ENCODE measurements around the gene SDHA.
"Not testable (repeated sequence)": the region's sequence is repeated elsewhere in the genome, so short reads cannot be mapped to it uniquely, and the experiment has no call there.

The SDHA gene

GRCh38 chr5:186091-187041 lies 31.8 kb upstream of the SDHA start:
- no peak for DNase-seq

DNA sequence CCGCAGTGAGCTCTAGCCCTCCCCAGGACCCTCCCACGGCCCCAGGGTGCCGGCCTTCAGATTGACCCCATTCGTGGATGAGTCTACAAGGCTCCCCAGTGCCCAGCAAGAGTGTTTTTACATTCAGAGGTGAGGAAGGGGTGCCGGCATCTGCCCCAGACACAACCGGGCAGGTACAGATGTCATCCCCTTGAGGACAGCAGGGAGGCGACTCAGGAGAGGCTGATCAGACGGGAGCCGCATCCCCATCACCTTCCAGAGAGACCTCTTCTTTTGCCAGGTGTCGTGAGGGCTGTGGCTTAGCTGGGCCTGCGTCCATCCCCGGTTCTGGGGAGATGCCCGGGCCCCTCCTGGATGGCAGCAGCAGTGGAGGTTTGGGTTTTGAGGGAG lies 31.1 kb upstream of the SDHA start:
- DNase-seq = no peak

DNA sequence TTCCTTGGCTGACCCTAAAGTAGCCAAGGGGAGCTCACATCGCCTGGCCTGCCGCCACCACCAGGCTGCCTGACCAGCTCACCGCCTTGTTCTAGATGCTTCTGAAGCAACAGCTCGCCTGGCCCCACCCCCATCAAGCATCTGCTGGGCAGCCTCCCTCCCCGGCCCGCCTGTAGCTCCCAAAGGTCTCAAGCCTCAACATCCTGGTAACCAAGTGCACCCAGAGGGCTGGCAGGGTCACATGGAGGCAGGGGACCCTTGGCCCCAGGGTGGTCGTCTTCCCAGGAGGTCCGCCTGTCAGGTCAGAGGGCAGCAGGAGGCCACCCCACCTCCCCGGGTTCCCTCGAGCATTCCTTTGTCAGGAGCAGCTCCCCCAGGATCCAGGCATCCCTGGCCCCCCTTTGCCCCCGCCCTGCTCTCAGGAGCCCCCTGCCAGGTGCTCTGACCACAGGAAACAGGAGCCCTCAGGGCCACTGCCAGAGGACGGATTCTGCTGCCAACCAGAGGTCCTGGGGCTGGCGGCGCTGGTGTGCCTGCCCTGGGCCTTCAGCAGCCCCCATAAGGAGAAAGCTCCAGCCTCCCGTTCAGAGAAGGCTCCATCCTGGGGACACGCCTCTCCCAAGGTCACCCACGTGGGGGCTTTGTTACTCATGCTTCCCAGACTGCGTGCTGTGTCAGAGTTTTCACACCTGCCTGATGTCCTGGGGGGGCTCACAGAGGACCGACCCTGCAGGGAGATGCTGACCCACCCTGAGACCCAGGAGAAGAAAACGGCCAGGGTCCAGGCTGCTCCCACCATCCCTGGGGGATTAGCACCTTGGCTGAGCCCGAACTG lies 30.3 kb upstream of the SDHA start:
- no peak for DNase-seq

DNA sequence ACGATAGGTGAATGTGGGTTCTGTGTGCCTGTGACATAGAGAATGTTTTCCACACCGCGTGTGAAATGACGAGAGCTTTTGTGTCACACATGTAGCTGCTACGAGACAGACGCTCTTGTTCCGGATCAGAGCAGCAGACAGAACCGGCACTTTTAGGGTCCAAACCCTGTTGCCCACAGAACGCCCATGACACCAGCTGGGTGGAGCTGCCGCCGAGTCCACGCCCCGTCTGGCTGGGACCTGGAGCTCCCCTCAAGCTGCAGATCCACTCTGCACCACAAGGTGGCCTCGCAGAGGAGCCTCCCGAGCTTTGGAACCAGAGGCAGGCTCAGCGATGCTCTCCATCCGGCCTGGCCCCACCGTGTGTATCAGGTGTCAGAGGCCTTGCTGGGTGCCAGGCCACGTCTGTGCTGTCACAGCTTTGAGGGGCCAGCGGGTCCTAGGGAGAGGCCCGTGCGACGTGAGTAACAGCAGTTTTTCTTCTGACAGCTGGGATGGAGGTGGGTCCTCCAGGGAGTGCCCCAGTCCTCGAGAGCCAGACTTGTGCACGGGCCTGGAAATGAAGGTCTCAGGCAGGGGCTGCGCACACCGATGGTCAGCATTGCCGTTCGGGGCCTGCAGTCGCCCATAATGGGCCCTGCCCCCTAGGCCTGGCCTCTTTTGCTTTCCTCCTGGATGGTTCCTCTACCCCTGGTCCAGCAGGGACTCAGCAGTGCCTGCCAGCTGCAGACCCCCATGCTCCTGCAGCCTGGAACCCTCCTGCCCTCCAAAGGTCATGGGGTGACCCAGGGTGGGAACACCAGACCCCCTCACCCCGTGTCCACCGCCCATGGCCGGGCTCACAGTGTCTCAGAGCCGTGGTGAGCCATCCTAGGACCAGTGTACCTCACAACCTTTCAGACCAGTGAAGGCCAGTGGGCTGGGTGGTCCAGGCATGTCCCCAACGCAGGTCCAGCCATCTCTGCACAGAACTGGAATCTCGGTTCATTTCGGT lies 29.3 kb upstream of the SDHA start:
- DNase-seq = peak; percentile 72

DNA sequence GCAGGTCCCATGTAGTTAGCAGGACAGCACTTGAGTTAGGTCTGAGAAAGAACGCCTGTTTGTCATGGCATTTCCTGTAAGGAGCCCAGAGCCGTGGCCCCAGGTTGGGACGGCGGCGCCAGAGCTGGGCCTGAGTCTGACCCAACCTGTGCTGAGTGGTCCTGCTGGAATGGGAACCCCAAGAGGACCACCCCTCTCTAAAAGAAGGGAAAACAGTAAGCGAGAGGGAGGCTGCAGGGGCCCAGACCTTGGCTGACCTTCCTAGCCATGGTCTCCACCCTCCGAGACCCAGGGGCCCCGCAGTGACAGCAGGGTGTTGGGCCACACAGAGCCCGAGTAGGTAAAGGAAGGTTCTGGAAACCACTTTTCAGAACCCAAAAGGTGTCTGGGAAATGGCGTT lies 28.6 kb upstream of the SDHA start:
- DNase-seq = no peak

DNA sequence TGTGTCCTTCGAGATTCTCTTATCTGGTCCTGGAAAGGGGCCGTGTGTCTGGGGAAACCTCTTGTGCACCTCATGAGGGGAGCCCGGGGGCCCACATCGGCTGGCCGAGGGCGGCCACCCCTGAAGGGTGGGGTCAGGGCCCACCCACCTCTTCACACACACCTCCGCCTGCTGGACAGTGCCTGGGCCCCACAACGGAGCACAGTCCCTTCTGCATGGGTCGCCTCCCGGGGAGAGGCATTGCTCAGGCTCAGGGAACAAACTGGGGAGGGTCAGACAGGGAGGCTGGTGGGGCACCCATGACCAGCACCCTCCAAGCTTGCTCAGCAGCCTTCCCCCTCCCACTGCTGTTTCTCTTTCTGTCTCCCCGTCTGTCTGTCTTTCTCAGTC lies 28.1 kb upstream of the SDHA start:
- no peak for DNase-seq

- DNase-seq = no peak
Observed at GRCh38 chr5:190366-191035, 27.6 kb upstream of the SDHA start.

DNA sequence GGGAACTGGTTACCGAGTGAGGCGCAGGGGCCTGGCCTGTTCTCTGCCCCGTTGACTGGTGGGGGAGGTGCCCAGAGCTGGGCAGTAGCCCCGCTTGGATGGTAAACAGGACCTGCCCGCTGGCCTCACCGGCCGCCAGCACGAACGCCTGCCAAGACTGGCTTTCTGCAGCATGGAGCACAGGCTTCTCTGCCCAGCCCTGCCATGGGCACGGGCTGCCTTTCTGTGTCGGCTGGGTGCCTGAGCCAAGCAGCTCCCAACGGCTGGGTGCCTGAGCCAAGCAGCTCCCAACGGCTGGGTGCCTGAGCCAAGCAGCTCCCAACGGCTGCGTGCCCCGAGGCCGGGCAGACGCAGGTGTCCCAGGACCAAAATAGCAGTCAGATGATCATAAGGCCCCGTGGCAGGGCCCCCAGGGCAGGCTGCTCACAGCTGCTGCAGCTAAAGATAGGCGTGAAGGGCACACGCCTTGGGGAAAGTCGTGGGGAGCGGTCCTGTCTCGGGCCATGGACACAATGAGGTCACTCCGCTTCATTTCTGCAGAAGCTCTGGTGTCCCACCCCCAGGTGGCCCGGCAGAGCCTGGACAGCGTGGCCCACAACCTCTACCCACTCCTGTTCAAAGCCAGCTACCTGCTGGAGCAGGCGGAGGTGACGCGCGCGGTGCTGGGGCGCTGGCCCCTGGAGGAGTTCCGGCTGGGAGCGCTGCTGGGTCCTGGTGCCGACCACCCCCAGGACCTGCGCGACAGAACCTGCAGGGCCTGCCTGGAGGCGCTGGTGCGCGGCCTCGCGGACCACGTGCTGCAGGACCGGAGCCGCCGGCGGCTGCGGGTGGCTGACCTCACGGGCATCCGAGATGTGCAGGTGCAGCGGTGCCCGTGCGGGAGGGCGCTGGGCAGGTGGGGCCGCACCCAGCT lies 26.8 kb upstream of the SDHA start, which contains the start of gene LRRC14B:
Gene LRRC14B (plus strand): TSS at position 460 of the 913 bp plus-strand sequence. CDS start 44 bp downstream, at position 504.
- peak; percentile 56 for DNase-seq

DNA sequence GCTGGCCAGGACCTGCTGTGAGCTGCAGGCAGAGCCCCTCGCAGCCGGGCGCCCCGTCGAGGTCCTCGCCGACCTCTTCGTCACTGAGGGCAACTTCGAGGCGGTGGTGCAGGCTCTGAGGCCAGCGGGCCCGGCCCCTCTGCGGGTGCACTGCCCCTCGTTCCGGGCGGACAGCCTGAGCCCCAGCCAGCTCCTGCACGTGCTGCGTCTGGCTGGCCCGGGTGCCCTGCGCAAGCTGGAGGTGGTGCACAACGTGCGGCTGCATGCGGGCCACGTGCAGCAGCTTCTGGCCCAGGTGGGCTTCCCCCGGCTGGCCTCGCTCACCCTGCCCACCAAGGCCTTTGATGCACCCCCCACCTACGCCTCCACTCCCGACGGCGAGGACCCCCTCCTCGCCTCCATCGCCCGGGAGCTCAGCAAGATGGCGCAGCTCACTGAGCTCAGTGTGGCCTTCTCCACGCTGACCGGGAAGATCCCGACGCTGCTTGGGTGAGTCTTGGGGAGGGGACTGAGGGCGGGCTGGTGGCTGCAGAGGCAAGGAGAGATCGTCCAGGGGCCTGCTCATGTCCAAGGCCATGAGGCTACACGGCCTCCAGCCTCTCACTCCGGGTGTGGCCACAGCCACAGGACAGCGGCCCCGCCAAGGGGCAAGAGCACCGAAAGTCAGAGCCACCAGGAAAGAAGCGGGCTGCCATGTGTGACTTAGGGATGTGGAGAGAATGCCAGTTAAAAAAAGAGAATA lies 26.0 kb upstream of the SDHA start:
- no peak for DNase-seq

DNA sequence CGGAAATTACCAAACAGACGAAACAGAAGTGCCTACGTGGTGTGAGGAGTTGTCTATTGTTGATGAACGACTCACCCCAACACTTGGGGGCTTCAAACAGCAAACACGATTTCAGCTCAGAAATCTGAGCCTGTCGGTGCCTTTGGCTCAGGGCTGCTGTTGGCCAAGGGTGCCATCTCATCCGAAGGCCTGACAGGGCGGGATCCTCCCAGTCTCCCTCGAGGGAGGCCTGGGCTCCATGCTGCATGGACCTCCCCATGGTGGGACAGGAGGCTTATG lies 25.5 kb upstream of the SDHA start:
- DNase-seq = no peak

- no peak for DNase-seq
Observed at GRCh38 chr5:192970-193831, 24.9 kb upstream of the SDHA start.

DNA sequence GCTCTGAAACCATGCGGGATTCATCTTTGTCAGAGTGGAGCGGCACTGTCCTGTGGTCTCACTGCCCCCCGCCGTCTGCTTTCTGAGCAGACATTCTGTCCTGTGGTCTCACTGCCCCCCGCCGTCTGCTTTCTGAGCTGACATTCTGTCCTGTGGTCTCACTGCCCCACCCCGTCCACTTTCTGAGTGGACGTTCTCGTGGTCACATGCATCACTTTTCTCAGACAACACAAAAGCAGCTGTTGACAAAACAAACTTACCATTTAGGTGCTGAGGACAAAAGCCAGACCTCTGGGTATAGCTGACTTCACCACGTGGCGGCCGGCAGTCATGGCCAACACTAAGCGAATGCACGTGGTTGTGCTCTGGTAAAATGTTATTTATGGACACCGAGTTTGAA lies 24.0 kb upstream of the SDHA start:
- no peak for DNase-seq

GRCh38 chr5:194603-195209 lies 23.4 kb upstream of the SDHA start:
- no peak for DNase-seq

DNA sequence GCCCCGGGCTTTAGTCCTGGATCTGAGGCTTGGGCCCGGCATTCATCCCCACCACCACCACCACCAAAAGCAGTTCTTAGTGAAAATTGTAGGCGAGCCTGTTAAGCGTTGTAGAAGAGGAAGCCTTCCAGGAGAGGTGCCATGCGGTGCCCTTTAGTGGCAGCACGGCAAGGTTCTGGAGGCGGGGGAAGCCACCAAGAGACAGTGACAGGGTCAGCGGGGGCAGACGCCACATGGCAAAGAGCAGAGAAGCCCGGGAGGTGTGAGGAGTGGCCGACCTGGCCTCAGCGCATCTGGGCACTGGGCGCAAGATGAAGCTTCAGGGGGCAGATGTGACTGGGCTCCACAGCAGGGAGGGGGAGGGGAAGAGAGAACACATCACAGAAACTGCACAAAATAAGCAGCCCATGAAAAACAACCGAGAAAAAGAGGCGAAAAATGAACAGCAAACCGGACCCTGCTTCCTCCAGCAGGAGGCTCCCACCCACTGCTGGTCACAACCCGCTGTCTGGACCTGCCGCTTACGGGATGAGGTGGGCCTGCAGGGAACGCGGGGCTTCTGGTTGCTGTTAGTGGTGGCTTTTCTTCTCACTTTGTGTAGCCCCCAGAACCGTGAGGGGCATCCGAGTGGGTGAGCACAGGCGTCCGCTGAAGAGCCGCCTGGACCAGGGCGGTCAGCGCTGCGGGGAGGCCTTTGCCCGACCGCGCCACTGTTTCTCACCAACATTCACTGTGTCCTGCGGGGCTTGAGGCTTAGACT lies 22.5 kb upstream of the SDHA start:
- no peak for DNase-seq

DNA sequence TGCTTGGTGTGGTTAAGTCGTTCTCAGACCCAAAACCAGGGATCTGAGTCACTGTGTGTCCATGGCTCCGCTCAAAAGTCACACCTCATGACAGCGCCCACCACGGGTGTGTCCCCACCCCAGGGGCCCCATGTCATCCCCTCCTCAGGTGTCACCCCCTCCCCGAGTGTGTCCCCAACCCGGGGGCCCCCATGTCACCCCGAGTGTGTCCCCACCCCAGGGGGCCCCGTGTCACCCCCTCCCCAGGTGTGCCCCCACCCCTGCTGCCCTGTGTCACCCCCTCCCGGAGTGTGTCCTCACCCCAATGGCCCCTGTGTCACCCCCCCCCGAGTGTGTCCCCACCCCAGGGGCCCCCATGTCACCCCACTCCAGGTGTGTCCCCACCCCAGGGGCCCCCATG lies 21.8 kb upstream of the SDHA start:
- no peak for DNase-seq

DNA sequence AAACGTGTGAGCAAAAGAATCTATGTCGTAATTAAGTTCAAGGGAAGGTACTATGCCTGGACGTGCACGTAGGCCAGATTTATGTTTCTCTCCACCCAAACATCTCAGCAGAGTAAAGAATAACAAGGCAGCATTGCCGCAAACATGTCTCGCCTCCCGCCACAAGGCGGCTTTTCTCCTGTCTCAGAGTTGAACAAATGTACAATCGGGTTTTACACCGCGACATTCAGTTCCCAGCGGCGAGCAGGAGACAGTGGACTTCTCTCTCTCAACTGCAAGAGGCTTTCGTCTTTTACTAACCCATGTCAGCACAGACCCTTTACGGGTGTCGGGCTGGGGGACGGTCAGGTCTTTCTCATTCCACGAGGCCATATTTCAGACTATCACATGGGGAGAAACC lies 21.1 kb upstream of the SDHA start:
- DNase-seq = not testable (repeated sequence)

DNA sequence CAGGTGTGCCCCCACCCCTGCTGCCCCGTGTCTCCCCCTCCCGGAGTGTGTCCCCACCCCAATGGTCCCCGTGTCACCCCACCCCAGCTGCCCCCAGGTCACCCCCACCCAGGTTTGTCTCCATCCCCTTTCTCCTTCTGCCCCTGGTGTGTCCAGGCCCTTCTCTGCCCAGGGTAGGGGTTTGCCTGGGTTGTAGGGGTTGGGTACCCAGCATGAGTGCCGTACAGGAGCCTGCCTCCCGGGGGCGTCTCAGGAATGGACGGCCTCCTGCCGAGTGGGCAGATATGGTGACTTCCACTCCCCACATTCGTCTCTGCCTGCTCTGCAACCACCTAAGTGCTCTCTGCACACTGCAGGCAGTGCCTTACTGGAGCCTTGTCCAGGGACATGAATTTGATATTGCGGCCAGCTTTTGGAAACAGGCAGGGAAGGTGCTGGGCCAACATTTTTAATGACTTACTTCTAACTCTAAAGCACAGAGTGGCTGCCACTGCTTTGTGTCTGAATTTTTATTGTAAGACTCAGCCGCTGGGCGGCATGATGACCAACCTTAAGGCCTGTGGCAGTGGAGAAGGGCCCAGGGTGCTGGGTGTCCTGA lies 20.1 kb upstream of the SDHA start:
- DNase-seq = no peak

All from midbrain (tissue), 1 donor.